Measurements from ENCODE around the gene IGF2BP3.

The IGF2BP3 gene

GRCh38 chr7:23293500-23294073 lies 176.7 kb downstream of the IGF2BP3 start:
- no peak overlapping the region for H3K27ac ChIP-seq
- TF ChIP-seq CTCF (IDR thresholded peaks at IDR 0.05) (no peak), ZFX (IDR thresholded peaks at IDR 0.05; ENCODE audit: borderline replicate concordance) (no peak)

- no peak overlapping the region for H3K27ac ChIP-seq
- TF ChIP-seq CTCF (IDR thresholded peaks at IDR 0.05) (no peak), ZFX (IDR thresholded peaks at IDR 0.05; ENCODE audit: borderline replicate concordance) (no peak)
Measured at GRCh38 chr7:23292623-23293022, 177.7 kb downstream of the IGF2BP3 start.

DNA sequence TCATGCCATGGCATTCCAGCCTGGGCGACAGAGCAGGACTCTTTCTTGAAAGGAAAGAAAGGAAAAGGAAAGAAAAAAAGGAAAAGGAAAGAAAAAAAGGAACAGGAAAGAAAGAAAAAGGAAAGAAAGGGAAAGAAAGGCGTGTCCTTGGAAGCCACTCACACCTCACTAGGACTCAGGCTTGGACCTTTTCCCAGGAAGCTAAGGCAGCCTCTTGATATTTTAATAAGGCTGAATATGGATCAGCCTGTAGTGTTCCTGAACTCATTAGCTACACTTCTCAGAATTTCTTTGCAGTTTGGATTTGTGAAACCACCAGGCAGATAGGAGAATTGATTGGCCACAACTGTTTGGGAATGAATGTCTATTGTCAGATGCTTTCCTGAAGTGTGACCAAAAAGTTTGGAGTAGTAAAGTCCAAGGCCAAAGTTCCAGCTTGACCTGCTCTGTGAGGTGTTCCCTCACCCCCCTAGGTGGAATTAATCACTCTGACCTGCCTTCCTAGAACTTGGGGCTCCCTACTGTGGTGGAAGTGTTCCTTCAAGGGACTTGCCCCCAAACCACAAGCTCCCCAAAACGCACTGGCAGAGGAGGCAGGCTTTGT lies 178.2 kb downstream of the IGF2BP3 start:
- TF ChIP-seq ZFX (IDR thresholded peaks at IDR 0.05; ENCODE audit: borderline replicate concordance) (no peak), CTCF (IDR thresholded peaks at IDR 0.05) (no peak)
- H3K27ac ChIP-seq: no peak overlapping the region

GRCh38 chr7:23290993-23291392 lies 179.3 kb downstream of the IGF2BP3 start:
- H3K27ac ChIP-seq: no peak overlapping the region
- TF ChIP-seq ZFX (IDR thresholded peaks at IDR 0.05; ENCODE audit: borderline replicate concordance): no peak
- TF ChIP-seq CTCF (IDR thresholded peaks at IDR 0.05): no peak

- H3K27ac ChIP-seq: no peak overlapping the region
- TF ChIP-seq CTCF (IDR thresholded peaks at IDR 0.05): no peak
- TF ChIP-seq ZFX (IDR thresholded peaks at IDR 0.05; ENCODE audit: borderline replicate concordance): no peak
Measured at GRCh38 chr7:23287612-23288011, 182.7 kb downstream of the IGF2BP3 start.

DNA sequence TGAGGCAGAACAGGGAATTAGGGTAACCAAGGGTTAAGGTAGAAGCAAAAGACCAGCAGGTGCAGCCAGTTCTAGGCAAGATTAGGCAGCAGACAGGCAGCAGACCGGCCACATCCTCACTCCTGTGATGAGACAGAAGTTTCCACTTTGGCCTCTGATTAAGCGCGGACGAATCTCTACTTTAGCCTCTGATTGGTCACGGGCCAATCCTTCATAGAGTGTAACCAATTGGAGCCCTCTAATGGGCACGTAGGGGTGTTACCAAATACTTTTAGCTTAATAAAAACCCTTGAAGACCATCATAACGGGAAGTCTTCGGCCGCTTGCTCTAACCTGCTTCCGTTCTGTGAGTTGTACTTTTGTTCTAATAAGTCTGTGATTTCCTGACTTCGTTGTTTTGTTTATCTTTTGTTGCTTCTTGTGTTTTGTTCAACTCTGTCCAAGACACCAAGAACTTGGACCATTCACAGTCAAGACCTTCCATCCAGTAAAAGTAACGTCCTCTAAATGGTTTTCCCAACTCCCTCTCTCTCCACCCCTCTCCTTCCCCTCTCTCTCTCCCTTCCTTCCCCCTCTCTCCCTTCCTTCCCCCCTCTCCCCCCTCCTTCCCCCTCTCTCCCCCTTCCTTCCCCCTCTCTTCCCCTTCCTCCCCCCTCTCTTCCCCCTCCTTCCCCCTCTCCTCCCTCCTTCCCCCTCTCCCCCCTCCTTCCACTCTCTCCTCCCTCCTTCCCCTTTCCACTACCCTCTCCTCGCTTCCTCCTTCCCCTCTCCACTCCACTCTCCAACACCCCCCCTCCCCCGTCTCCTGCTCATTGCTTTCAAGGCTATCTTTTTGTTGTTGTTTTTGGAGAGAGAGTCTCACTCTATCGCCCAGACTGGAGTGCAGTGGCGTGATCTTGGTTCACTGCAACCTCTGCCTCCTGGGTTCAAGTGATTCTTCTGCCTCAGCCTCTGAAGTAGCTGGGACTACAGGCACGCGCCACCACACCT lies 184.3 kb downstream of the IGF2BP3 start:
- TF ChIP-seq CTCF (IDR thresholded peaks at IDR 0.05): no peak
- TF ChIP-seq ZFX (IDR thresholded peaks at IDR 0.05; ENCODE audit: borderline replicate concordance): no peak
- no peak overlapping the region for H3K27ac ChIP-seq

All from 22Rv1 (cell line).